Mammary epithelial cell (primary cell): ENCODE measurements around the gene NID2.

Experiments
- EZH2 ChIP-seq: IDR thresholded peaks from 2 replicates; pipeline ENCODE4 v1.6.1; 2012; ENCODE audit warnings: low read length, inconsistent platforms, borderline replicate concordance
- TF ChIP-seq, protein P1 (sequence below), 2 donors: IDR thresholded peaks in 1 of 2; conservative IDR thresholded peaks in 1 of 2; 2 replicates each; pipeline ENCODE4 v1.5.1; 2011 to 2012; ENCODE audit warnings: inconsistent platforms in 2 of 2, low read length in 2 of 2, mild to moderate bottlenecking in 2 of 2, control low read depth in 1 of 2, low read depth in 1 of 2; ENCODE audit not compliant: insufficient read depth in 1 of 2; ENCODE audit errors: extremely low read depth in 1 of 2

GRCh38 chr14:52005625-52006024 lies 63.2 kb downstream of the NID2 start:
- TF ChIP-seq, protein P1, sequence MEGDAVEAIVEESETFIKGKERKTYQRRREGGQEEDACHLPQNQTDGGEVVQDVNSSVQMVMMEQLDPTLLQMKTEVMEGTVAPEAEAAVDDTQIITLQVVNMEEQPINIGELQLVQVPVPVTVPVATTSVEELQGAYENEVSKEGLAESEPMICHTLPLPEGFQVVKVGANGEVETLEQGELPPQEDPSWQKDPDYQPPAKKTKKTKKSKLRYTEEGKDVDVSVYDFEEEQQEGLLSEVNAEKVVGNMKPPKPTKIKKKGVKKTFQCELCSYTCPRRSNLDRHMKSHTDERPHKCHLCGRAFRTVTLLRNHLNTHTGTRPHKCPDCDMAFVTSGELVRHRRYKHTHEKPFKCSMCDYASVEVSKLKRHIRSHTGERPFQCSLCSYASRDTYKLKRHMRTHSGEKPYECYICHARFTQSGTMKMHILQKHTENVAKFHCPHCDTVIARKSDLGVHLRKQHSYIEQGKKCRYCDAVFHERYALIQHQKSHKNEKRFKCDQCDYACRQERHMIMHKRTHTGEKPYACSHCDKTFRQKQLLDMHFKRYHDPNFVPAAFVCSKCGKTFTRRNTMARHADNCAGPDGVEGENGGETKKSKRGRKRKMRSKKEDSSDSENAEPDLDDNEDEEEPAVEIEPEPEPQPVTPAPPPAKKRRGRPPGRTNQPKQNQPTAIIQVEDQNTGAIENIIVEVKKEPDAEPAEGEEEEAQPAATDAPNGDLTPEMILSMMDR (conservative IDR thresholded peaks at IDR 0.05 in 1 of 2, IDR thresholded peaks at IDR 0.05 in 1 of 2; ENCODE audit: extremely low read depth in 1 of 2, insufficient read depth in 1 of 2, low read depth in 1 of 2, low read length in 2 of 2): no peak
- TF ChIP-seq EZH2: no peak
